ENCODE measurements around the gene PEBP1. TPM values are rescaled to one million over a fixed set of nuclear protein-coding genes. Genes with fewer than 3 reads are reported as not detected.
"Not testable (repeated sequence)": the region's sequence is repeated elsewhere in the genome, so short reads cannot be mapped to it uniquely, and the experiment has no call there.

The PEBP1 gene
- total RNA-seq, 1 donor, result 185 TPM

- Histone ChIP-seq H4K20me1 (ENCODE audit: insufficient read depth, low read length) (no peaks in the 10 kb centered on the region), H3K4me3 (ENCODE audit: insufficient read depth, low read length) (no peak overlapping the region), H3K9me3 (ENCODE audit: low read depth, low read length) (no peaks in the 10 kb centered on the region), H3K4me2 (ENCODE audit: insufficient read depth, low read length) (no peak overlapping the region), H3K4me1 (ENCODE audit: insufficient read depth, low read length) (no peaks in the 10 kb centered on the region), H3K79me2 (ENCODE audit: insufficient read depth, low read length) (no peaks in the 10 kb centered on the region), H3K27me3 (ENCODE audit: insufficient read depth, low read length) (no peaks in the 10 kb centered on the region), H3K27ac (ENCODE audit: low read depth, low read length) (no peak overlapping the region), H3K36me3 (ENCODE audit: insufficient read depth, low read length) (no peaks in the 10 kb centered on the region), H2AFZ (ENCODE audit: low read length) (no peak overlapping the region)
- DNase-seq (ENCODE audit: insufficient read length, low spot score, missing footprints), result no peak
- no peak for TF ChIP-seq CTCF (IDR thresholded peaks at IDR 0.05; ENCODE audit: extremely low read depth, low read depth, low read length)
Observed at GRCh38 chr12:118124333-118124874, 11.5 kb upstream of the PEBP1 start.

- Histone ChIP-seq H4K20me1 (ENCODE audit: insufficient read depth, low read length) (no peaks in the 10 kb centered on the region), H3K4me2 (ENCODE audit: insufficient read depth, low read length) (no peak overlapping the region), H3K27ac (ENCODE audit: low read depth, low read length) (no peak overlapping the region), H3K9me3 (ENCODE audit: low read depth, low read length) (no peaks in the 10 kb centered on the region), H3K4me1 (ENCODE audit: insufficient read depth, low read length) (no peaks in the 10 kb centered on the region), H3K27me3 (ENCODE audit: insufficient read depth, low read length) (no peaks in the 10 kb centered on the region), H3K79me2 (ENCODE audit: insufficient read depth, low read length) (no peaks in the 10 kb centered on the region), H3K36me3 (ENCODE audit: insufficient read depth, low read length) (no peaks in the 10 kb centered on the region), H3K4me3 (ENCODE audit: insufficient read depth, low read length) (no peak overlapping the region), H2AFZ (ENCODE audit: low read length) (no peak overlapping the region)
- no peak for DNase-seq (ENCODE audit: insufficient read length, low spot score, missing footprints)
- TF ChIP-seq CTCF (IDR thresholded peaks at IDR 0.05; ENCODE audit: extremely low read depth, low read depth, low read length), result no peak
Observed at GRCh38 chr12:118125743-118126118, 10.2 kb upstream of the PEBP1 start.

- Histone ChIP-seq H3K27me3 (ENCODE audit: insufficient read depth, low read length) (no peaks in the 10 kb centered on the region), H2AFZ (ENCODE audit: low read length) (no peak overlapping the region), H3K4me3 (ENCODE audit: insufficient read depth, low read length) (no peak overlapping the region), H3K4me1 (ENCODE audit: insufficient read depth, low read length) (no peaks in the 10 kb centered on the region), H3K9me3 (ENCODE audit: low read depth, low read length) (no peaks in the 10 kb centered on the region), H4K20me1 (ENCODE audit: insufficient read depth, low read length) (no peaks in the 10 kb centered on the region), H3K36me3 (ENCODE audit: insufficient read depth, low read length) (no peaks in the 10 kb centered on the region), H3K27ac (ENCODE audit: low read depth, low read length) (no peak overlapping the region), H3K4me2 (ENCODE audit: insufficient read depth, low read length) (no peak overlapping the region), H3K79me2 (ENCODE audit: insufficient read depth, low read length) (no peaks in the 10 kb centered on the region)
- DNase-seq (ENCODE audit: insufficient read length, low spot score, missing footprints), result no peak
- TF ChIP-seq CTCF (IDR thresholded peaks at IDR 0.05; ENCODE audit: extremely low read depth, low read depth, low read length), result no peak
Observed at GRCh38 chr12:118126119-118126757, 9.7 kb upstream of the PEBP1 start.

- Histone ChIP-seq H3K27me3 (ENCODE audit: insufficient read depth, low read length) (no peaks in the 10 kb centered on the region), H3K4me3 (ENCODE audit: insufficient read depth, low read length) (no peak overlapping the region), H2AFZ (ENCODE audit: low read length) (no peak overlapping the region), H3K36me3 (ENCODE audit: insufficient read depth, low read length) (no peaks in the 10 kb centered on the region), H3K9me3 (ENCODE audit: low read depth, low read length) (no peaks in the 10 kb centered on the region), H3K27ac (ENCODE audit: low read depth, low read length) (no peak overlapping the region), H3K4me2 (ENCODE audit: insufficient read depth, low read length) (no peak overlapping the region), H4K20me1 (ENCODE audit: insufficient read depth, low read length) (no peaks in the 10 kb centered on the region), H3K79me2 (ENCODE audit: insufficient read depth, low read length) (no peaks in the 10 kb centered on the region), H3K4me1 (ENCODE audit: insufficient read depth, low read length) (no peaks in the 10 kb centered on the region)
- TF ChIP-seq CTCF (IDR thresholded peaks at IDR 0.05; ENCODE audit: extremely low read depth, low read depth, low read length), result no peak
- no peak for DNase-seq (ENCODE audit: insufficient read length, low spot score, missing footprints)
Observed at GRCh38 chr12:118127867-118128266, 8.1 kb upstream of the PEBP1 start.

- not testable (repeated sequence) for H3K36me3 ChIP-seq (ENCODE audit: insufficient read depth, low read length); H3K79me2 ChIP-seq (ENCODE audit: insufficient read depth, low read length); DNase-seq (ENCODE audit: insufficient read length, low spot score, missing footprints); H3K27me3 ChIP-seq (ENCODE audit: insufficient read depth, low read length); H3K4me2 ChIP-seq (ENCODE audit: insufficient read depth, low read length); H3K4me1 ChIP-seq (ENCODE audit: insufficient read depth, low read length); H3K9me3 ChIP-seq (ENCODE audit: low read depth, low read length); H2AFZ ChIP-seq (ENCODE audit: low read length); H3K27ac ChIP-seq (ENCODE audit: low read depth, low read length); H4K20me1 ChIP-seq (ENCODE audit: insufficient read depth, low read length); H3K4me3 ChIP-seq (ENCODE audit: insufficient read depth, low read length)
Observed at GRCh38 chr12:118129436-118129835, 6.5 kb upstream of the PEBP1 start.
